22Rv1 (cell line): ENCODE measurements around the gene KCNF1.

Experiments used
- H3K27ac ChIP-seq: fragments of 450-650 bp; 2 replicates; pipeline ENCODE4 v1.5.1; 2017
- CTCF ChIP-seq: fragments of 450-650 bp; IDR thresholded peaks from 2 replicates; pipeline ENCODE4 v1.5.1; 2017; ENCODE audit warnings: mild to moderate bottlenecking
- ZFX ChIP-seq: fragments of 450-650 bp; IDR thresholded peaks from 2 replicates; pipeline ENCODE4 v1.6.1; 2017; ENCODE audit warnings: antibody characterized with exemption, borderline replicate concordance

The KCNF1 gene

GRCh38 chr2:10947446-10948187, 35.9 kb downstream of the KCNF1 start:
- no peak overlapping the region for H3K27ac ChIP-seq
- TF ChIP-seq ZFX (no peak), CTCF (no peak)

GRCh38 chr2:10948188-10948564, 36.4 kb downstream of the KCNF1 start:
- no peak for TF ChIP-seq ZFX
- TF ChIP-seq CTCF: no peak
- no peak overlapping the region for H3K27ac ChIP-seq

GRCh38 chr2:10948606-10949230, 37.0 kb downstream of the KCNF1 start:
- H3K27ac ChIP-seq: no peak overlapping the region
- TF ChIP-seq CTCF: no peak
- no peak for TF ChIP-seq ZFX

- TF ChIP-seq ZFX: no peak
- TF ChIP-seq CTCF: no peak
- no peak overlapping the region for H3K27ac ChIP-seq
Measured at GRCh38 chr2:10949835-10950234, 38.1 kb downstream of the KCNF1 start.

- no peak overlapping the region for H3K27ac ChIP-seq
Measured at GRCh38 chr2:10951558-10952414, 40.1 kb downstream of the KCNF1 start.

GRCh38 chr2:10954416-10954815, 42.7 kb downstream of the KCNF1 start:
- H3K27ac ChIP-seq: no peak overlapping the region
- TF ChIP-seq CTCF (no peak), ZFX (no peak)

More at GRCh38 chr2:10951558-10952414, 40.1 kb downstream of the KCNF1 start:
- TF ChIP-seq ZFX: no peak
- TF ChIP-seq CTCF: no peak
